Right cardiac atrium (tissue), 5 donors: Measurements from ENCODE around the gene UBE2U. TPM values are rescaled to one million over a fixed set of nuclear protein-coding genes. Genes with fewer than 3 reads are reported as not detected.

ENCODE experiments used
- ATAC-seq, 2 donors: fragments of 200-7000 bp; cut with Tn5 transposase; one replicate each; pipeline versions ENCODE4 v1.8.0 to v1.9.1; 2020; ENCODE audit warnings: moderate library complexity in 2 of 2, mild to moderate bottlenecking in 1 of 2
- DNase-seq, 3 donors: peaks; one replicate each; pipeline ENCODE4 v3.0.0-alpha.2; 2020
- H3K27ac ChIP-seq: one replicate; pipeline ENCODE4 v1.5.1; 2013; ENCODE audit warnings: mild to moderate bottlenecking, low read length, control low read depth, moderate library complexity
- H3K27me3 ChIP-seq: one replicate; pipeline ENCODE4 v1.6.1; 2013; ENCODE audit not compliant: control insufficient read depth, insufficient read depth
- H3K4me1 ChIP-seq: one replicate; pipeline ENCODE4 v1.6.1; 2013; ENCODE audit warnings: low read length; ENCODE audit not compliant: control insufficient read depth, insufficient read depth
- H3K4me3 ChIP-seq: one replicate; pipeline ENCODE4 v1.5.1; 2013; ENCODE audit warnings: low read length, control low read depth
- H3K9me3 ChIP-seq: one replicate; pipeline ENCODE4 v1.6.1; 2013; ENCODE audit warnings: low read length; ENCODE audit not compliant: control insufficient read depth
- WGBS: extraction: QIAGEN DNeasy Blood & Tissue Kit; methylation state at CpG from one replicate; pipeline ENCODE4 v1.1.7; 2013; 5-methylcytosine and 5-hydroxymethylcytosine counted together
- intact Hi-C, 4 donors: fragments of 100-400 bp; cut with DNase I; formaldehyde crosslinking; loops; one replicate each; pipeline versions ENCODE4 v1.11.0 to v1.14.0; 2022 to 2023
- polyA plus RNA-seq: library from polyadenylated mRNA; stranded (reverse); fragments of 200-250 nt; gene quantifications from one replicate; pipeline ENCODE4 v1.2.3, GENCODE V29; 2013
- total RNA-seq, 4 donors: library from RNA; stranded (reverse); fragmentation: NEBNext Ultra II Directional; extraction: Animal tissue kit (Norgen Biotek cat#: 25700); gene quantifications; one replicate each; pipeline ENCODE4 v1.2.1, GENCODE V29; 2021
- donor health status: healthy with polysubstance abuse.
- donor health status: DM: no; HTN: yes; CAD: no.
- donor health status: DM: no; HTN: no; CAD: no.
- donor health status: DM: no; HTN: yes; CAD: no; lungs with severe emphysema.
- donor health status: DM: yes; HTN: yes; CAD: no.

UBE2U gene
- total and polyA plus RNA-seq, 5 donors, result not detected

DNA sequence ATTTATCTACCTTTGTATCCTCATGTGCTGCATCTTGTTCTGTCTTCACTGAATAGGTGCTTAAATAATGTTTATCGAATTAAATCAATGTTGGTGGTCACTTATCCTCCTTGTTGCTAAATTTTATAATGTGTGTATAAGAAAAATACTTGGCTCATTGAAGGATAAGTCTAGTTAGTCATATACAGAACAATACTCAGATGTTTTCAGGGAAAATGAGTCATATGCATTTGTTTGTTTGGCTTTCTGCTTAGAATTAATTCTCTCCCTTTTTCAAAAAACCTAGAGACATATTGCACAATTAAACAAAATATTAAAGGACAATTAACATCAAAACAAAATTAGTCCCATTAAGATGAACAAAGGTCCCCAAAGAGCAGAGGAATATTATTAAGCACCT is 89.0 kb downstream of the UBE2U start:
- intact Hi-C loops, result no loop called here
- H3K9me3 ChIP-seq, result no peaks in the 10 kb centered on the region
- H3K27ac ChIP-seq, result no peak overlapping the region
- no peak for DNase-seq
- H3K4me3 ChIP-seq, result no peak overlapping the region
- ATAC-seq, result no peak
- no peaks in the 10 kb centered on the region for H3K27me3 ChIP-seq
- H3K4me1 ChIP-seq, result no peaks in the 10 kb centered on the region
- 87% methylated on average over 1 of the region's 1 CpG for WGBS

GRCh38 chr1:64293820-64294219 is 90.4 kb downstream of the UBE2U start:
- intact Hi-C loops, result no loop called here
- Histone ChIP-seq H3K27me3 (no peaks in the 10 kb centered on the region), H3K9me3 (no peaks in the 10 kb centered on the region), H3K4me3 (no peak overlapping the region), H3K4me1 (no peaks in the 10 kb centered on the region), H3K27ac (no peak overlapping the region)
- WGBS, result 92% methylated on average over 4 of the region's 4 CpGs
- DNase-seq (no peak), ATAC-seq (no peak)

GRCh38 chr1:64295136-64295535 is 91.7 kb downstream of the UBE2U start:
- Histone ChIP-seq H3K9me3 (no peaks in the 10 kb centered on the region), H3K4me1 (no peaks in the 10 kb centered on the region), H3K27me3 (no peaks in the 10 kb centered on the region), H3K27ac (no peak overlapping the region), H3K4me3 (no peak overlapping the region)
- DNase-seq (no peak), ATAC-seq (no peak)
- intact Hi-C loops, result no loop called here
- 49% methylated on average over 2 of the region's 2 CpGs for WGBS

GRCh38 chr1:64295561-64295960 is 92.1 kb downstream of the UBE2U start:
- Histone ChIP-seq H3K27me3 (no peaks in the 10 kb centered on the region), H3K4me3 (no peak overlapping the region), H3K27ac (no peak overlapping the region), H3K9me3 (no peaks in the 10 kb centered on the region), H3K4me1 (no peaks in the 10 kb centered on the region)
- intact Hi-C loops, result no loop called here
- DNase-seq, result no peak
- ATAC-seq, result no peak

DNA sequence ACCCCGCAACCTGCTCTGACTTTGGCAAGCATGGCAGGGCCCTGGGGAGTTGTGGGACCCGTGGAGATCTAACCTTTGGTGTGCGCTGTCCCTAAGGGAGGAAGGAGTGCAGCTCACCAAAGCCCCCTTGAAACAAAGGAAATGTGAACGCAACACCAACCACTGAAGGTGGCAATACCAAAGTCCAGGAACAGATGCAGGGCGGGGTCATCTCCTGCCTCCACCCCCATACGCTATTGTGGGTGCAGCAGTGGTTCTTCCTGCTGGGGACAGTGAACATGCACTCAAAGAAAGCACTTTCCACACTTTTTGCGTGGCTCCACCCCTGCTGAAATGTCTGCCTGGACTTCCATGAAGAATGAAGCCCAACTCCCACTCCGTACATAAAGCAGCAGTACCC is 93.0 kb downstream of the UBE2U start:
- 87% methylated on average over 8 of the region's 8 CpGs for WGBS
- no peak for ATAC-seq

GRCh38 chr1:64302194-64302593 is 98.8 kb downstream of the UBE2U start:
- WGBS, result 87% methylated on average over 3 of the region's 3 CpGs
- ATAC-seq (no peak), DNase-seq (no peak)
- Histone ChIP-seq H3K9me3 (no peaks in the 10 kb centered on the region), H3K4me3 (no peak overlapping the region), H3K27me3 (no peaks in the 10 kb centered on the region), H3K4me1 (no peaks in the 10 kb centered on the region), H3K27ac (no peak overlapping the region)
- intact Hi-C loops, result no loop called here

More for the DNA sequence above, 93.0 kb downstream of the UBE2U start:
- DNase-seq, result no peak
- Histone ChIP-seq H3K9me3 (no peaks in the 10 kb centered on the region), H3K27ac (no peak overlapping the region), H3K27me3 (no peaks in the 10 kb centered on the region), H3K4me3 (no peak overlapping the region), H3K4me1 (no peaks in the 10 kb centered on the region)
- intact Hi-C loops, result no loop called here

DNA sequence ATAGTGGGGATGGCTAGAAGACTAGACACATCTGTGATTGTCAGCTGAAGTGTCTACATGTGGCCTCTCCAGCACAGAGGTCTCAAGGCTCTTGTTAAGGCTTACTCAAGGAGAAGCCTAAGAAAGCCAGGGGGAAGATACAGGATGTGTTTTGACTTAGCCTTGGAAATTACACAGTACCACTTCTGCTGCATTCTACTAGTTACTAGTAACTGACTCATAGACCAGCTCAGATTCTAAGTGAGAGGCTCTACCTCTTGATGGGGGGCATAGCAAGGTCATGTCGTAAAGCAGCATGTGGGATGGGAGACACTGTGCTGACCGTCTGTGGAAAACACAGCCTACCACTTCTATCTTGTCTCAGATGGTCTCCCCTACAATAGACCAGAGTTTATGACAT is 99.5 kb downstream of the UBE2U start:
- DNase-seq, result no peak
- no peak overlapping the region for H3K4me3 ChIP-seq
- H3K9me3 ChIP-seq, result no peaks in the 10 kb centered on the region
- ATAC-seq, result no peak
- H3K27ac ChIP-seq, result no peak overlapping the region
- H3K4me1 ChIP-seq, result no peaks in the 10 kb centered on the region
- intact Hi-C loops, result no loop called here
- H3K27me3 ChIP-seq, result no peaks in the 10 kb centered on the region
- WGBS, result 88% methylated on average over 2 of the region's 2 CpGs

- ATAC-seq (no peak), DNase-seq (no peak)
- no peak overlapping the region for H3K27ac ChIP-seq
- H3K27me3 ChIP-seq, result no peaks in the 10 kb centered on the region
- intact Hi-C loops, result no loop called here
- no peaks in the 10 kb centered on the region for H3K4me1 ChIP-seq
- H3K4me3 ChIP-seq, result no peak overlapping the region
- no peaks in the 10 kb centered on the region for H3K9me3 ChIP-seq
These were observed 101.4 kb downstream of the UBE2U start for GRCh38 chr1:64304823-64305222.

DNA sequence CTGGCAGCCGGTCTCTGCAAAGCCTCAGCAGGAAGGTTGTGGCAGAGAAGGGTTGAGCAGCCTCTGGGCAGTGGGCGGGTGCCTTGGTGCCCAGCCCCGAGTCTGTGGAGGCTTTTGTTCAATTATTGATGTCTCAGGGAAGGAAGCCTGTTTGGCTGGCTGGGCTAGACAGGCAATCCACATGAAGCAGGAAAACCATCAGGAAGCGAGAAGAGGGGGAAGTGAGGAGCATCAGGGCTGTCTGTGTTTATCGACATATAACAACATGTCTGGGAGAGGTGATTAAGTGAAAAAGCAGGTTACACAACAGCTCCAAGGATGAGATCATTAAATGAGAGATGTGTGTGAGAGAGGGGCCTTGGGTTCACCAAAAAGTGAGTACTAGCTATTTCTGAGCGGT is 105.4 kb downstream of the UBE2U start:
- Histone ChIP-seq H3K9me3 (no peaks in the 10 kb centered on the region), H3K27me3 (no peaks in the 10 kb centered on the region), H3K4me3 (no peak overlapping the region), H3K4me1 (no peaks in the 10 kb centered on the region), H3K27ac (no peak overlapping the region)
- WGBS, result 54% methylated on average over 6 of the region's 6 CpGs
- DNase-seq (no peak), ATAC-seq (no peak)
- intact Hi-C loops, result no loop called here

DNA sequence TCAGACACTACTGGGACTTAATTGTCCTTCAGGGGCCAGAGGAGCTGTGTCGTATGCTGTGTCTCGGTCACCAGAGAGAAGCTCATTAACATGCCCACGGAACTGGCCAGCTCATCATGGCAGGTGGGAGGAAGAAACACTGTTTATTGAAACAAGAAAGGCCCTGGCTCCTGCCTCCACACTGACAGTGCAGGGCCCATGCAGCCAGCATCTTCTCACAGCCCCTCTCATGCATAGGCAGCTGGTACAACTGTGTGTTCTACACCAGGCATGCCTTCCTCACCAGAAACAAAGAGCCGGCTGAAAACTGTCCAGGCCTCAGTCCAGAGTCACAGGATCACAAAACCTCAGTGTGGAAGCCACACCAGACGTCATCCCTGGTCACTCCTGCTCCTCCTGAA is 106.0 kb downstream of the UBE2U start:
- ATAC-seq (no peak), DNase-seq (no peak)
- WGBS, result 83% methylated on average over 5 of the region's 5 CpGs
- H3K27ac ChIP-seq, result no peak overlapping the region
- no peak overlapping the region for H3K4me3 ChIP-seq
- no peaks in the 10 kb centered on the region for H3K9me3 ChIP-seq
- no peaks in the 10 kb centered on the region for H3K4me1 ChIP-seq
- H3K27me3 ChIP-seq, result no peaks in the 10 kb centered on the region
- intact Hi-C loops, result no loop called here

DNA sequence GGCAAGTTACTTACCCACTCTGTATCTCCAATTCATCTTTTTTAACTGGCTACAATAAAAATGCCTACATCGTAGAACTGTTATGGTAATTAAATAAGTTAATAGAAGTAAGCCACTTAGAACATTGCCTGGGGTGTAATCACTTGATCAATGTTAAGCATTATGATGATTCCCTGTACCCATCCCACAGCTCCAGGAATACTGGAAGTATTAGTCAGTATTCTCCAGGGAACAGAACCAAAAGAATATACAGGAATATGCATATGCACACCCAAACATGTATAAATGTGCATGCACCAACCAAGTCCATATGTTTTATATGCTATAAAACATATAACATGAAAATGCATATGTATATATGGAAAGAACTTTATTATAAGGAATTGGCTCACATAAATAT is 107.3 kb downstream of the UBE2U start:
- H3K4me1 ChIP-seq, result no peaks in the 10 kb centered on the region
- intact Hi-C loops, result no loop called here
- H3K27me3 ChIP-seq, result no peaks in the 10 kb centered on the region
- H3K27ac ChIP-seq, result no peak overlapping the region
- DNase-seq (no peak), ATAC-seq (no peak)
- WGBS, result 91% methylated on average over 1 of the region's 1 CpG
- H3K4me3 ChIP-seq, result no peak overlapping the region
- no peaks in the 10 kb centered on the region for H3K9me3 ChIP-seq

GRCh38 chr1:64312431-64312830 is 109.0 kb downstream of the UBE2U start:
- no peak overlapping the region for H3K27ac ChIP-seq
- no peak overlapping the region for H3K4me3 ChIP-seq
- ATAC-seq (no peak), DNase-seq (no peak)
- no peaks in the 10 kb centered on the region for H3K9me3 ChIP-seq
- 92% methylated on average over 4 of the region's 4 CpGs for WGBS
- no peaks in the 10 kb centered on the region for H3K27me3 ChIP-seq
- intact Hi-C loops, result no loop called here
- no peaks in the 10 kb centered on the region for H3K4me1 ChIP-seq
